VCaP (cell line): Measurements from ENCODE around the gene COA8.

Experiments used
- H3K27ac ChIP-seq: fragments of 450-650 bp; 2 replicates; pipeline ENCODE4 v1.5.1; 2017
- TF ChIP-seq, protein P1 (sequence below): fragments of 450-650 bp; conservative IDR thresholded peaks from 2 replicates; pipeline ENCODE4 v1.5.1; 2017; ENCODE audit warnings: mild to moderate bottlenecking, moderate library complexity

Gene COA8

DNA sequence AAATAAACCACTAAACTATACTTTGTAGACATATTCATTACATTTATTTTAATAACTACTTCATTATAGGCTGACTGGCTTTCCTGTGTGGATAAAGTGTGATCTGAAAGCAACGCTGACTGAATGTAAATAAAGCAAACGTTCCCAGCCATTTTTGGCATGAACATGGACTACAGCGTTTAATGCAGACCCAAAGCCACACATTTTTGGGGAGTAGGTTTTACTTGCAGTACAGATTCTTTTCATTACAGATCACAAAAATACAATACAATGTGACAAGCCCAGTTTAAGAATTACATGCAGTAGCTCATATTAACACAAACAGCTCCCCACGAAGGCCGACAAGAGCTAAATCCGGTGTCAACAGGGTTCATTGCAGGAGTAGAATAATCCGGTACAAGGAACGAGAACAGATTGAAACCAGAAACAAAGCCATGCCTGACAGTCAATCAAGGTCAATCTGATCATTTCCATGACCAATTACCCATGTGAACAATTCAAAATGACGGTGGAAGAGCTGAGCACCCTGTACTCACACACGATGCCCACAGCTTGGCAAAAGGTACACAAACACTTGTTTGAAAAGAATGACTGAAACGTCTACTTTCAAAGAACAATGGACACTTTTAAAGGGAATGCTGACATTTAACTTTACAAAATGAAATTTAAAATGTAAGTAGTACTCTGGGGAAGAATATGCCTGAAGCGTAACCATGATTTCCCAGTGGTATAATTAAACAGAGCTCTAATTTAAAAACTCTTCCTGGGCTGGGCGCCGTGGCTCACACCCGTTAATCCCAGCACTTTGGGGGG, 5.6 kb upstream of the COA8 start:
- peak overlapping the region; percentile 61 for H3K27ac ChIP-seq
- TF ChIP-seq, protein P1, sequence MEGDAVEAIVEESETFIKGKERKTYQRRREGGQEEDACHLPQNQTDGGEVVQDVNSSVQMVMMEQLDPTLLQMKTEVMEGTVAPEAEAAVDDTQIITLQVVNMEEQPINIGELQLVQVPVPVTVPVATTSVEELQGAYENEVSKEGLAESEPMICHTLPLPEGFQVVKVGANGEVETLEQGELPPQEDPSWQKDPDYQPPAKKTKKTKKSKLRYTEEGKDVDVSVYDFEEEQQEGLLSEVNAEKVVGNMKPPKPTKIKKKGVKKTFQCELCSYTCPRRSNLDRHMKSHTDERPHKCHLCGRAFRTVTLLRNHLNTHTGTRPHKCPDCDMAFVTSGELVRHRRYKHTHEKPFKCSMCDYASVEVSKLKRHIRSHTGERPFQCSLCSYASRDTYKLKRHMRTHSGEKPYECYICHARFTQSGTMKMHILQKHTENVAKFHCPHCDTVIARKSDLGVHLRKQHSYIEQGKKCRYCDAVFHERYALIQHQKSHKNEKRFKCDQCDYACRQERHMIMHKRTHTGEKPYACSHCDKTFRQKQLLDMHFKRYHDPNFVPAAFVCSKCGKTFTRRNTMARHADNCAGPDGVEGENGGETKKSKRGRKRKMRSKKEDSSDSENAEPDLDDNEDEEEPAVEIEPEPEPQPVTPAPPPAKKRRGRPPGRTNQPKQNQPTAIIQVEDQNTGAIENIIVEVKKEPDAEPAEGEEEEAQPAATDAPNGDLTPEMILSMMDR: no peak

DNA sequence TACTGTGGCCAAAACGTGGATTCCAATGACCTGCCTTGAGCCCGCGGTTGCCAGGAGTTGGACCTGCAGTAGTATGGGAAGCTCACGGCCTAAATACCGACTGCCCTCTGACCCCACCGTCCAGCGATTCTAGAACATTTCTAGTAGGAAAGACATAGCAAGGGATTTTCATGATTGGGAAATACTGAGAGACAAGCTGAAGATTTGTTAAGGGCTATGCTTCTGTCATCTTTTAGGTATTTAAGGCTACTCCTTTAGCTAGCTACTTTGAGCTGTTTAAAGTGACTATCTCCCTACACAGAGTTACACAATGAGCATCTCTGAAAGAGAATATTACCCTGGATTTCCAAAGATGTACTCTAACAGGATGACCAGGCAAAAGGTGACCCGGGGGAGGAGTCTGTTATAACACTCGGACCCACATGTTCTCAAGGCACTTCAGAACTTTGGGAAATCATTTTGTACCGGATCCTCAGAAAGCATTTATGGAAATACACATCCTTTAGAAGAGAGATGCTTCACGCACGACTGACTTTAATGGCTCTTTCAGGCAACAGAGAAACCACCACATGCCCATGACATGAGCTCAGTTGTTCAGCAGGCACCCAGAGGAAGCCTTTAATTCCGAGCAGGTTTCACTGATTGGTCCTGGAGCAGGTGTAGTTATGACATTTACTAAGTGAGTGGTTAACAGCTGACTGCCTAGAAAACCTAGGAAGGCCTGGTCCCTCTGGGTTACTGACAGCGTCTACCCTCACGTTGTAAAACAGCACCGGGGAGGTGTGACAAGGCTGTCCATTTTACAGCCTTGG, 4.5 kb upstream of the COA8 start:
- TF ChIP-seq, protein P1: no peak
- H3K27ac ChIP-seq: peak overlapping the region; percentile 61

DNA sequence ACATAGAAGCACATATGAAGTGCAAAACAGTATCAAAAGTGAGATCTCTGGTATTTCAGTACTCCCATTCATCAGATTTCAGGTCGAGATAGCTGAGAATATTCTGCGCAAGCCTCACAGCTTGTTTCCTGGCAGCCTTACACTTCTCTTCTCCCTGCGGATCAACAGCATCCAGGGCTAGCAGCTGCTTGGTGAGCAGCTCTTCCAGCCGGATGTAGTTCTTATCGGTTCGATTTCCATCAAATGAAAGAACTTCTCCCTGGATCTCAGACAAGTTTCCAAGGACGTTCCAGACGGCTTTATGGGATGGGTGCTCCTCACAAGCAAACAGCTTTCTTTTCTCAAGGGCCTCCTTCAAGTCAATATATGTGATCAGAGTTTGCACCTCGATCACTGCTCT, 3.0 kb upstream of the COA8 start:
- TF ChIP-seq, protein P1: no peak
- H3K27ac ChIP-seq: peak overlapping the region; percentile 61

DNA sequence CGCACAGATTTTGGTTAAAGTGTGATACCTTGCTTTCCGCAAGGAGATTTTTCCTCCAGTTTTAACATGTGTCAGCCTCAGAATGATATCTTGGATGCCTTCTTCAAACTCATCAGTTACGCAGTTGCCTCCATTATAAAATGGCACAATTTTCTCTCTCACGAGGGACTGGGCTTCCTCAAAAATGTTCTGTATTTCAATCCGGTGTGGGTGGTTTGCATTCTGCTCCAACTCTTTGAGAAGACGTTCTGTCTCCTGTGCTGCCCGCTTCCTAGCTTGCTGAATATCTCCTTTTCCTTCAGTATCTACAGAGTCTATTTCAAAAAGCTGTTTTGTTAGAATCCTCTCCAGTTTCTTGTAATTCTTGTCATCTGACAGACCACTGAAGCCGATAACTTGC, 2.1 kb upstream of the COA8 start:
- H3K27ac ChIP-seq: peak overlapping the region; percentile 98; the same call in 1 of the 2 replicates
- TF ChIP-seq, protein P1: no peak

DNA sequence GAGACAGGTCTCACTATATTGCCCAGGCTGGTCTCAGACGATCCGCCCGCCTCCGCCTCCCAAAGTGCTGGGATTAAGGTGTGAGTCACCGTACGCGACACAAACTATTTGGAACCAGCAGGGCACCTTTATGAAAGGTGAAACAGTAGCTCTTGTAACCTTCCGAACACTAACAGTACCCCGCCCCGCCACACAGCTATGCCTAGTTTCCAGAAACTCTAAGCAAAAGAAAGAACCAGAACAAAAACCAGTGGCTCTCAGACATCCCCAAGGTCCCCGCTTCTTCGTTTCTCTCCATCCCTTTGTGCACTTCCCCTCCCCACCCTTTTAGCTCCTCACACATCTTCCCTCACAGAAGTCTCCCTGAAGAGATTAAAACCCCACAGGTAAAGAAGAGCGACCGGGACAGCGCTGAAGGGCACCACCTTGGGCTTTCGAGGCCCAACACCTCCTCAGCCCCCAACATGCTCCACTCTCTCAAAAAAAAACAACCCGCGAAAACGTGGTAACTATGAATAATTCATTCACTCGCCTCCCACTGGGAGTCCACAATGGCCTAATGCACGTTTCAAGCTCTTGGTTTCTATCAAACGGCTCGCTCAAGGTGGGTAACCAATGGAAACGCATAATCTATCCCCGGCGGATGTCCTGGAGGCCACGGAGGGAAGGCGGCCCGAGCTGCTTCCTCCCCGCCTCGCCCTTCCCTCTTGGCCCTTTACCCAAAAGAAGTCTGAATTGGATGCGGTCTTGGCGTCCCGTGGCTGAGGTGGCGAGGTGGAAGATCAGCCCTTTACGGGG, 1.2 kb upstream of the COA8 start:
- TF ChIP-seq, protein P1: no peak
- peak overlapping the region; percentile 98 for H3K27ac ChIP-seq

DNA sequence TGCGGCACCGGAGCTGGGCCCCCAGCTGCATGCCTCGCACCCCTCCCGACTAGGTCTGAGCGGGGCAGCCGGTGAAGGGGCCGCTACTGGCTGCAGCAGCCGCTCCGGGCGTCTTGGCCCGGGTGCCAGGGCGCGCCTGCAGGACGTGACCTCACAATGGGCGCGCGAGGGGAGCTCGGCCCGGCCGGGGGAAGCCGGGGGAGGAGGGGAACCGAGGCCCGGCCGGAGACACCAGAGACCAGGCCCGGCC, 656 bp upstream of the COA8 start:
- peak overlapping the region; percentile 98 for H3K27ac ChIP-seq
- TF ChIP-seq, protein P1: no peak

DNA sequence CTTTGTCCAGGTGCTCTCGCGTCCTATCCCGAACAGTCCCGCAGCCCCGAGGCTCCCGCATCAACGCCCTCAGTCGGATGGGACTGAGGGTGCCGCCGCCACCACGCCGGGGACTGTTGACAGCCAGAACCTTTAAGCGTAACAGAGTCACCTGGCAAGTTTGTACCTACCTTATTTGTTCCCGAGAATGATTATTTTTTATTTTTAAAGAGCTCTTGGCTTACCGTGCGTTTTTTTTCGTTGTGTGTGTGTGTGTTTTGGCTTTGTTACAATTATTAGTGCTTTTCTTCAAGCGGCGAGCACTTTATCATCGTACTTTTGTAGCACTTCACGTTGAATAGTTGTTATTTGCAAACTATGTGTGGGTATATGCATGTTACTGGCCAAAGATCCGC, 463 bp downstream of the COA8 start:
- TF ChIP-seq, protein P1: no peak
- peak overlapping the region; percentile 98 for H3K27ac ChIP-seq
